Activated gamma-delta T cell (primary cell): ENCODE data around the gene DRD4.

ENCODE experiments used
- DNase-seq: peaks from one replicate; lab custom pipeline; 2025; lab: John Stamatoyannopoulos, UW
- total RNA-seq, 2 donors: gene quantifications; one replicate each; lab custom pipeline; 2026; lab: John Stamatoyannopoulos, UW

The DRD4 gene
- 0.41 to 0.44 reads per million in 2 donors for total RNA-seq

DNA sequence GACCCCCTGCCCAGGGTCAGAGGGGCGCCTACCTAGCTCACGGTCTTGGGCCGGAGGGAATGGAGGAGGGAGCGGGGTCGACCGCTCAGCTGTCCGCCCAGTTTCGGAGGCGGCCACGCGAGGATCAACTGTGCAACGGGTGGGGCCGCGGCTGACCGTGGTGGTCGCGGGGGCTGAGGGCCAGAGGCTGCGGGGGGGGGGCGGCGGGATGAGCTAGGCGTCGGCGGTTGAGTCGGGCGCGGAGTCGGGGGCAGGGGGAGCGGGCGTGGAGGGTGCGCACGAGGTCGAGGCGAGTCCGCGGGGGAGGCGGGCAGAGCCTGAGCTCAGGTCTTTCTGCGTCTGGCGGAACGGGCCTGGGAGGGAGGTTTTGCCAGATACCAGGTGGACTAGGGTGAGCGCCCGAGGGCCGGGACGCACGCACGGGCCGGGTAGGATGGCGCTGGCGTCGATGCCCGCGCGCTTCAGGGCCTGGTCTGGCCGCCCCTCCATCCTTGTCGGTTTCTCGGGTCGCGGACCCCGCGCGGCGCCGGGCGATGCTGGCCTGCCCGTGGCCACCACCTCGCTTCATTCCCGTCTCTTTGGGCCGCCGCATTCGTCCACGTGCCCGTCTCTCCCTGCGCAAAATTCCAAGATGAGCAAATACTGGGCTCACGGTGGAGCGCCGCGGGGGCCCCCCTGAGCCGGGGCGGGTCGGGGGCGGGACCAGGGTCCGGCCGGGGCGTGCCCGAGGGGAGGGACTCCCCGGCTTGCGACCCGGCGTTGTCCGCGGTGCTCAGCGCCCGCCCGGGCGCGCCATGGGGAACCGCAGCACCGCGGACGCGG lies at the start of gene DRD4:
TSS of gene DRD4 (plus strand) at position 759 of the 822 bp plus-strand sequence. CDS start at position 795, 36 bp downstream.
- no peak for DNase-seq

DNA sequence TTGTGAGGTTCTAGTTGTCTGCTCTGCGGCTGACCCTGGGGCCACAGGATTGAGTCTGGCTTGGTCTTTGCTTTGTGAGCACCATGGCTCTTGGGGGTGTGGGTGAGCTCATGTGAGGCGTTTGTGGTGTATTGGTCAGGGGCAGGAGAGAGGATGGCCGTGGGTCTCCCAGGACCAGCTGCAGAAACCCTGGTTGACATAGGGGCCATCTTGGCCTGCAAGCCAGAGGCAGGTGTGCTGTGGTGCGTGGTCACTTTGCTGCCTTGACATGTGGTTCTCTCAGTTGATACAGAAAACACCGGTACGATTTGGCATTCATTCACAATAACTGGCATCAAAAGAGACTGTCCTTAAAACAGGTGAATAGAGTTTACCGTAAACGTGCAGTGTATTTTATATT lies 49.5 kb upstream of the DRD4 start:
- DNase-seq, result no peak

DNA sequence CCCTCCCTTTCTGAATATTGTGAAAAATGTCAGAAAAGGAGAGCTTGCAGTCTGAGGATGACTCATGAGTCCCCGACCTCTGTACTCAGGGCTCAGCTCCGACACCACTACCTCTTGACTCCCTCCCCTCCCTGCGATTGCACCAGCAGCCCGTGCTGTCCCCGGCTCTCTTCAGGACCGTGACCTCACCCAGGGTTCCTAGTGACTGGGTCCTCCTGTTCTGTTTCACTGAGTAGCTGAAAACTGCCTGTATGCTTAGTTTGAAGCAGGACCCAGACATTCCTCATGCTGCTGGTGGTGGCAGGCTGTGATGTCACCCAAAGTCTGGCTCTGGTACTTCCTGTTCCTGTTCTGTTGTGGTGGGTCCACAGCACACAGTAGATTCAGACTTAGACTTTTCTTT lies 49.1 kb upstream of the DRD4 start:
- DNase-seq, result no peak

DNA sequence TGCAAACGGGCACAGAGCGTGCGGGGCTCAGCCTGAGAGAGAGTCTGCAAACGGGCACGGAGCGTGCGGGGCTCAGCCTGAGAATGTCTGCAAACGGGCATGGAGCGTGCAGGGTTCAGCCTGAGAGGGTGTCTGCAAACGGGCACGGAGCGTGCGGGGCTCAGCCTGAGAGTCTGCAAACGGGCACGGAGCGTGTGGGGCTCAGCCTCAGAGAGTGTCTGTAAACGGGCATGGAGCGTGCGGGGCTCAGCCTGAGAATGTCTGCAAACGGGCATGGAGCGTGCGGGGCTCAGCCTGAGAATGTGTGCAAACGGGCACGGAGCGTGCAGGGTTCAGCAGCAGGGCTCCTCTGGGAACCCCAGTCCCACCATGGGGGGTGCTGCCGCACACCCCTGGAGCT lies 47.3 kb upstream of the DRD4 start:
- DNase-seq, result no peak

DNA sequence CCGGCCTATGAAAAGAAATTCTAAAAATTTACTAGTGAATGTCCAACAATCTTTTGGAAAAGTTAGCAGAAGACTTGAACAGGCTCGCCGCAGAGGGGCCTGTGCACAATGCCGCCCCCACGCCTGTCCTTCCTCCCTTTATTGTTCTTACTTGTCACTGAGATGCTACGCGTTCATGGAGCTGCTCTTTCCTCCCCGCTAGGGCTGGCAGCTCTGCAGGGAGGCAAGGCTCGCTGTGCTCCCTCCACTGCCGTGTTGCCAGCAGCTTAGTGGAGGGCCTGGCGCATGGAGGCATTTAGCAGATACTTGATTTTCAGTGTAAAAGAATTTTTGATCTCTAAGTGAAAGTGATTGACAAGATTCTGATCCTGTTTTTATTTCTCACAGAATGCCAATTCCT lies 46.1 kb upstream of the DRD4 start:
- no peak for DNase-seq

DNA sequence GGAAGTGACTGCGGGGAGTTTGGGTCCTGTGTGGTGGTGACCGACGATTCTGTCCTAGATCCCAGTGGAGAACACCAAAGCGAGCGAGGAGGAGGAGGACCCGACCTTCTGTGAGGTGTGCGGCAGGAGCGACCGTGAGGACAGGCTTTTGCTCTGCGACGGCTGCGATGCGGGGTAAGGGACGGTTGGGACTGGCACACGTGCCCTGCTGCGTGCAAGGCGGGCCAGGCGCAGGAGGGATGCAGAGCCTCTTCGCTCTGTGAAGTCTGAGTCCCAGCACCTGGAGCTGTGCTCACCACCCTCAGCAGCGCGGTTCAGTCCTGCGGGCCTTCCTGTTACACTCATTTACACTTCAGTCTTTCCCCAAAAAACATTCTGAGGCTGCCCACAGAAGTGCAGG lies 44.6 kb upstream of the DRD4 start:
- no peak for DNase-seq

DNA sequence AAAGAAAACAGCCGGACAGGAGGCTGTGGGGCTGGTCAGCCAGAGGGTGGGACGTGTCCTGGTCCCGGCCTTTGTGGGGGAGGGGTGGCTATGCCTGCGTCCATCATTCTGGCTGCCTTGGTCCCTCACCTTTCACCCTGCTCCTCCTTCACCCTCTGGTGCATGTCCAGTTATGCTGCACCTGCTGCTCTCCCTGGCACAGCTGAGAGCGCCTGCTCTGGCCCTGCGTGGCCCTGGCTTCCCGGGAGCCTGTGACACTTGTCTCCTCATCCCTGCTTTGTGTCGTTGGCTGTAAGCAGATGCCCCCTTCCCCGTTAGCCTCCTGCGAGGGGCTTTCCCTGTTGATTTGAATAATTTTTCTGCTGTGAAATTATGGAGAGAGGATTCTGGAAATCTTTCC lies 44.2 kb upstream of the DRD4 start:
- no peak for DNase-seq

DNA sequence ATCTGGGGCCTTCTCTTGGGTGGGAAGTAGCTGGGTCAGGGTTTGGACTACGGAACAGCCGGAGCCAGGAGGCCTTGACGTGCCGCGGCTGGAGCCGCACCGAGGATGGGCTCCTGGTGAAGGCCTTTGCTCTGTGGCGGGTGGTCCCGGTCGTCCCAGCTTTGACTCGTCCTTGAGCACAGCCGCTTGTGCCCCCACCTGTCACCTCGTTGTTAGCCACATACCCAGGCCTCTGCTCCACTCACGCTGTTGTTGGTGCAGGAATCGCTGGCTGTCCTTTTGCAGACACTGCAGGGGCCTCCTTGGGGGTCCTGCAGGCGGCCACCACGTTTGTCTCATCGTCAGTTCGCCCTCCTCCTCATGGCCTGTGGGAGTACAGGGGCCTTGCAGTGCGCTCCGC lies 43.7 kb upstream of the DRD4 start:
- no peak for DNase-seq

DNA sequence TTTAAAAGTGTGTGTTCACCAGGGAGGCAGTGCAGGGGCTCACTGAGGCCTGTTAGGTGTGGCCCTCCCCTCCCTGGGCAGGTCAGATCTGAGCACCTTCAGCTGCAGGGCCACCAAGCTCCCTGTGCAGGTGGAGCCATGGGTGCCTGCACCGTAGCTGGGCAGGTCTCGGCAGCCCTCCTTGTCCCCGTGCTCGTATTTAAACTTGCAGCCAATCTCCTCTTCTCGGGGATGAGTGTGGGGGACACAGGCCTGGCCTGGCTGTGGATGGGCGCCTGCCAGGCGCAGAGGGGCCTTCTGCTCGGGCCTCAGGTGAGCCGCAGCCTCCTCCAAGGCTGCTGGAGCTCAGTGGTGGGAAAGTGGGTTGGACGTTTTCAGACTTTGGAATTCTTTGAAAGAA lies 41.7 kb upstream of the DRD4 start:
- no peak for DNase-seq

DNA sequence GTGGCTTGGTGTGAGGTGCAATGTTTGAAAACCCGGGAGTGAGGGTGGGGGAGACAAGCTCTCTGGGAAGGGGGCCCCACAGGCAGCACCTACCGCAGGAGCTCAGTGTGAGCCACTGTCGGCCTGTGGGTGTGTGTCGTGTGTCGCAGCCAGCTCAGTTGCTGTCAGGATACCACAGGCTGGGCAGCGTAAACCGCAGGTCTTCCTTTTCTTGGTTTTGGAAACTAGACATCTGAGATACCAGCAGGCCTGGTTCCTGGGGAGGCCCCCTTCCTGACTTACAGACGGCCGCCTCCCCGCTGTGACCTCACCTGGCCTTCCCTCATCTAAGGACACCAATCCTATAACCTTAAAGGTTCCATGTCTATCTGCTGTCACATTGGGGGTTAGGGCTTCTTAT lies 40.7 kb upstream of the DRD4 start:
- no peak for DNase-seq

DNA sequence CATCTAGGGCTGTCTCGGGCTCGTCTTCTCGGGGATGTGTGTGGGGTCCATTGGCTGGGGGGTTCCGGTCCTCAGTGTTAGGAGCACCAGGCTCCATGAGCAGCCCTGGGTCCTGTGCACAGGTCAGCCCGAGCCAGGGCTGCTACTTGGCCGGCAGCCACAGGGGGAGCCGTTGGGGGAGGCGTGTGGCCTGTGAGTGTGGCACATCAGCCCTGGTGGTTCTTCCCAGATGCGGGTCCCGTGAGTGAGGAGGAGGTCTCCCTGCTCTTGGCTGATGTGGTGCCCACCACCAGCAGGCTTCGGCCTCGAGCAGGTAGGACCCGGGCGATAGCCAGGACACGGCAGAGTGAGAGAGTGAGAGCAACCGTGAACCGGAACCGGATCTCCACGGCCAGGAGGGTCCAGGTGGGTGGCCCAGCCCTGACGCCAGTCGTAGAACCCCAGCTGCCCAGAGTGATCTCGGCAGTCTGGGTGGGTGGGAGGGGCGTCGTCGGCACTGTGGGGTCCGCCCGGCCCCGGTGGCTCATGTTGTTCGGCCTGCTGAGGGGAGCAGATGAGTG lies 39.8 kb upstream of the DRD4 start:
- no peak for DNase-seq

DNA sequence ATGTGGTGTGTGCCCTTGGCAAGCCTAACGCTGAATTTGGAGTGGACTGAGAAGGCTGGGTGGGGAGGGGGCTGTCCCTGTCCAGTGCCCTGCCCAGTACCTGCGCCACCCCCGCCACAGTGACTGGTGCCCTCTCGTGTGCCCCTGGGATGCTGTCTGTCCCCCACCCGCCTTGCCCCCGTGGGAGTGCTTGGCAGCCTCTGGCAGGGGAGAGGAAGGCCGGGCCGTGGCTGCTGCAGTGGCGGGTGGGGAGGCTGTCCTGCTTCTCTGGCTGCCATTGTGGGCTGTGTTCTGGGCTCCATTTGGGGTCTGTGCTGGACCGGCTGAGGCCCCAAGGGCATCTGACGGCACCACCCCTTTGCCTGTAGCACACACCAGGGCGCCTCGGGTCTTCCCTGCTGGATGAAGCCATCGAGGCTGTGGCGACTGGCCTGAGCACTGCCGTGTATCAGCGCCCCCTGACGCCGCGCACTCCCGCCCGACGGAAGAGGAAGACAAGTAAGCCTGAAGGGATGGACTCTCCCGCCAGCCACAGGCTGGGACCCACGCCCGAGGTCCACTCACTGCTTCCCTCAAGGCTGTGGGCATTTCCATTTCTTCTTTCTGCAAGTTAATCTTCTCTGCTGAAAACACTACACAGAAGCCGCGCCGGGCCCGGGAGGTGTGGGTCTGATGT lies 38.9 kb upstream of the DRD4 start:
- no peak for DNase-seq

DNA sequence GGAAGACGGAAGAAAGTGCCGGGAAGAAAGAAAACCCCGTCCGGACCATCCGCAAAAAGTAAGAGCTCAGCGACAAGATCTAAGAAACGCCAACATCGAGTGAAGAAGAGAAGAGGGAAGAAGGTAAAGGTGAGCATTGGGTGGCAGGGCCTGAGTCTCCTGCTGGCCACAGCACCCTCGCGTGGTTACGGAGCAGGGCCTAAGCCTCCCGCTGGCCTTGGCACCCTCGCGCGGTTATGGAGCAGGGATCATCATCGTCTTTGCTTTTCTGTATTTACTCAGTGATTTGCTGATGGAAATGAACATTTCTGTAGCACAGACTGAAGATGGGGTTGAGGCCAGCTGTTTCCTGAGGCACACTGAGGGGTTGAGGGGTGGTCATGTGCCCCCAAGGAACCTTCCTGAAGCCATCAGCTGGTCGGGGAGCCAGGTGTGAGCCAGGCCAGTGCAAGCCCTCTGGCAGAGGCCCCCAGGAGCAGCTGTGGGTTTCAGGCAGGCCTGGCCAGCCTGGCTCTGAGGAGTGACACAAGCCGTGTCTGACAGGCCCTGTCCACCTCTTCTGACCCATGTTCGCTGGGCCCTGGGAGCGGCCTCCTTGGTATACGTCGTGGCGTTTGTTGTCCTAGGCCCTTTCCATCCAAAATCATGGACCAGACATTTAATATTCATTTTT lies 35.4 kb upstream of the DRD4 start:
- DNase-seq, result no peak

DNA sequence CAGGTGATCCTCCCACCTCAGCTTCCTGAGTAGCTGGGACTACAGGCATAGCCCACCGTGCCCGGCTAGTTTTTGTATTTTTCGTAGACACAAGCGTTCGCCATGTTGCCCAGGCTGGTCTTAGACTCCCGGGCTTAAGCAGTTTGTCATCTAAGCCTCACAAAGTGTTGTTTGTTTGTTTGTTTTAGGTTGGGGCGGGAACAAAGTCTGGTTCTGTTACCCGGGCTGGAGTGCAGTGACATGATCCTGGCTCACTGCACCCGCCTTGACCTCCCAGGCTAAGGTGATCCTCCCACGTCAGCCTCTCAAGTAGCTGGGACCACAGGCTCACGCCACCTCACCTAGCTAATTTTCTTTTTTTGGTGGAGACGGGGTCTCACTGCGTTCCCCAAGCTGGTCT lies 33.9 kb upstream of the DRD4 start:
- no peak for DNase-seq

DNA sequence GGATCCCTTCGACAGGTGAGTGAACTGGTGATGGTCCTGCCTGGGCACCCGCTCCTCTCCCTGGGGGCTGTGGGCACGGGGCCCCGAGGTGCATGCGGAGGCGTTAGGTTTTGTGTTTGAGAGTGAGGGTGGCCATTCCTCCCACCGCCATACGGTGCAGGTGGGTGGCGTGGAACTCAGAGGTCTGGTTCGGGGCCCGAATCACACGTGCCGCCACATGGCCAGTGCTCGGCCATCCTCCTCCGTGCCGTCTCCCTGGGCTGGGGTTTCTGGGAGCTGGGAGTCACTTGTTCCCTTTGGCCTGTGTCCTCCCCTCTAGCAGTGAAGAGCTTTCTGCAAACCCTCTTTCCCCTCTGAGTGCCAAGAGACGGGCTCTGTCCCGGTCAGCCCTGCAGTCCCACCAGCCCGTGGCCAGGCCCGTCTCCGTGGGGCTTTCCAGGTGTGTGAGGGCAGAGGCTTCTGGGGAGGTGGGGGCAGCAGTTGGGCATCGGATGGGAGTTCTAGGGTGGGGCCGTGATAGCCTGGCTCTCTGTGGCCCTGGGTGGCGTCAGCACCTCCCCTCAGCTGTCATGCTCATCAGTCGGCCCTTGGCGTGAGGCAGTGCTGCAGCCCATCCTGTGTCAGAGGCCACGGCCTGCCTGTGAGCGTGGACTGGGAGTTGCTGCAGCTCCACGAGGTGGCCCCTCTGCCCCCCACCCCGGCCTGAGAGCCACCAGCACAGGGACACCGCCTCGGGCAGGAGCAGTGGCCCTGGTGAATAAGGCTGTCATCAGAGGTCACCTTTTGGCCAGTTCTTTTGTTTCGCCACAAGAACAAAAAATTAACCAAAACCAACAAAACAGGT lies 31.6 kb upstream of the DRD4 start:
- no peak for DNase-seq

DNA sequence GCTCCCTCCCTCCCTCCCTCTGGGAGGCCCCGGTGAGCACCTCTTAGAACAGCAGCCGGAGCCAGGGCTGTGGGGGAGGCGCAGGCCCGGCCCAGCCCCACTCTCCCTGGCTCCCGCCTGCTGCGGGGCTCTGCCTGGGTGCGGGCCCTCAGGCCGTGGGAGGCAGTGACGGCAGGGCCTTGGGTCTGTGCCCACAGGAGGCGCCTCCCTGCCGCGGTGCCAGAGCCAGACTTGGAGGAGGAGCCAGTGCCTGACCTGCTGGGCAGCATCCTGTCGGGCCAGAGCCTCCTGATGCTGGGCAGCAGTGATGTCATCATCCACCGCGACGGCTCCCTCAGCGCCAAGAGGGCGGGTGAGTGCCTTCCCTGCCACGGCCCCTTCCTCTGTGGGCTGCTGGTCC lies 30.8 kb upstream of the DRD4 start:
- no peak for DNase-seq

DNA sequence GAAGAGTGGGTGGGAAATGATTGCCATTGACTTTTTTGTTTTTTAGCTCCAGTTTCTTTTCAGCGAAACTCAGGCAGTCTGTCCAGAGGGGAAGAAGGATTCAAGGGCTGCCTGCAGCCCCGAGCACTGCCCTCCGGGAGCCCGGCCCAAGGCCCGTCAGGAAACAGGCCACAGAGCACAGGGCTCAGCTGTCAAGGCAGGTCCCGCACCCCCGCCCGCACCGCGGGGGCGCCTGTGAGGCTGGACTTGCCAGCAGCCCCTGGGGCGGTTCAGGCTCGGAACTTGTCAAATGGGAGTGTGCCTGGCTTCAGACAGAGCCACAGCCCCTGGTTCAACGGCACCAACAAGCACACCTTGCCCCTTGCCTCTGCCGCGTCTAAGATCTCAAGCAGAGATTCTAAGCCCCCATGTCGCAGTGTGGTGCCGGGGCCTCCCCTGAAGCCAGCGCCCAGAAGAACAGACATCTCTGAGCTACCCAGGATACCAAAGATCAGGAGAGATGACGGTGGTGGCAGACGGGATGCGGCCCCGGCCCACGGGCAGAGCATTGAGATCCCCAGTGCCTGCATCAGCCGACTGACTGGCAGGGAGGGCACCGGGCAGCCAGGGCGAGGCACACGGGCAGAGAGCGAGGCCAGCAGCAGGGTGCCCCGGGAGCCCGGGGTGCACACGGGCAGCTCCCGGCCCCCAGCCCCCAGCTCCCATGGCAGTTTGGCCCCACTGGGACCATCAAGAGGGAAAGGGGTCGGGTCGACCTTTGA lies 29.9 kb upstream of the DRD4 start:
- DNase-seq, result no peak

DNA sequence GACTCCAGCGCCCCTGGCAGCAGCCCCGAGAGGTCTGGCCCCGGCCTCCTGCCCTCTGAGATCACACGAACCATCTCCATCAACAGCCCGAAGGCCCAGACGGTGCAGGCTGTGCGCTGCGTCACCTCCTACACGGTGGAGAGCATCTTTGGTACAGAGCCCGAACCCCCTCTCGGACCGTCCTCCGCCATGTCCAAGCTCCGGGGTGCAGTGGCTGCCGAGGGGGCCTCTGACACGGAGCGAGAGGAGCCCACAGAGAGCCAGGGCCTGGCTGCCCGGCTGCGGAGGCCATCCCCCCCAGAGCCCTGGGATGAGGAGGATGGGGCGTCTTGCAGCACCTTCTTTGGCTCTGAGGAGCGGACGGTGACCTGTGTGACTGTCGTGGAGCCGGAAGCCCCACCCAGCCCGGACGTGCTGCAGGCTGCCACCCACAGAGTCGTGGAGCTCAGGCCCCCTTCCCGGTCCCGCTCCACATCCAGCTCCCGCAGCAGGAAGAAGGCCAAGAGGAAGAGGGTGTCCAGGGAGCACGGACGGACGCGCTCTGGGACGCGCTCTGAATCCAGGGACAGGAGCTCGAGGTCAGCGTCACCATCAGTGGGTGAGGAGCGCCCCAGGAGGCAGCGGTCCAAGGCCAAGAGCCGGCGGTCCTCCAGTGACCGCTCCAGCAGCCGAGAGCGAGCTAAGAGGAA lies 29.0 kb upstream of the DRD4 start:
- no peak for DNase-seq

DNA sequence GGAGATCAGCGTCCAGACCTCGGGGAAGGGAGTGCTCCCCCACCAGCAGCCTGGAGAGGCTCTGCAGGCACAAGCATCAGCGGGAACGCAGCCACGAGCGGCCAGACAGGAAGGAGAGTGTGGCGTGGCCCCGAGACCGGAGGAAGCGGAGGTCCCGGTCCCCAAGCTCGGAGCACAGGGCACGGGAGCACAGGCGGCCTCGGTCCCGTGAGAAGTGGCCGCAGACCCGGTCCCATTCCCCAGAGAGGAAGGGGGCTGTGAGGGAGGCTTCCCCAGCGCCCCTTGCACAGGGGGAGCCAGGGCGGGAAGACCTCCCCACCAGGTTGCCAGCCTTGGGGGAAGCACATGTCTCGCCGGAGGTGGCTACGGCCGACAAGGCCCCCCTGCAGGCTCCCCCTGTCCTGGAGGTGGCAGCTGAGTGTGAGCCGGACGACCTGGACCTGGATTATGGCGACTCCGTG lies 28.2 kb upstream of the DRD4 start:
- DNase-seq, result no peak

DNA sequence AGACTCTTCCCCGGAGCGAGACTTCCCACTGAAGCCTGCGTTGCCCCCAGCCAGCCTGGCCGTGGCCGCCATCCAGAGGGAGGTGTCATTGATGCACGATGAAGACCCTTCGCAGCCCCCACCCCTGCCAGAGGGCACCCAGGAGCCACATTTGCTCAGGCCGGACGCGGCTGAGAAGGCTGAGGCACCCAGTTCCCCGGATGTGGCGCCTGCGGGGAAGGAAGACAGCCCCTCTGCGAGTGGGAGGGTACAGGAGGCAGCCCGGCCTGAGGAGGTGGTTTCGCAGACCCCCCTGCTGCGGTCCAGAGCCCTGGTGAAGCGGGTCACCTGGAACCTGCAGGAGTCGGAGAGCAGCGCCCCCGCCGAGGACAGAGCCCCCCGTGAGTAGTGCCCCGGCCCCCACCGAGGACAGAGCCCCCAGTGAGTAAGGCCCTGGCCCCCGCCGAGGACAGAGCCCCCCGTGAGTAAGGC lies 27.7 kb upstream of the DRD4 start:
- DNase-seq, result no peak
